ENCODE measurements around the gene GLYATL2. TPM values are rescaled to one million over a fixed set of nuclear protein-coding genes. Genes with fewer than 3 reads are reported as not detected.

Gene GLYATL2
- polyA plus RNA-seq, 2 of the 4 experiments (the other 2 are of a cell fraction), result 0.05 to 0.08 TPM

Other genes starting within 250 kb of the GLYATL2 start
- gene CNTF, start 222.0 kb downstream of the GLYATL2 start, polyA plus RNA-seq (2011; rRNA removed), result 1.3 and 1.8 TPM in 2 replicates
- gene CNTF, start 222.0 kb downstream of the GLYATL2 start, polyA plus RNA-seq (2017; fragmentation: RNase III; extraction: RNeasy Plus Mini Kit Qiagen cat#74134 plus additional on column Dnase treatment), result 0.91 to 1.3 TPM (median 1.2 TPM) in 3 replicates
- gene GLYAT, start 112.8 kb downstream of the GLYATL2 start, polyA plus RNA-seq (2011; rRNA removed), result not detected in 2 replicates
- gene GLYAT, start 112.8 kb downstream of the GLYATL2 start, polyA plus RNA-seq (2017; fragmentation: RNase III; extraction: RNeasy Plus Mini Kit Qiagen cat#74134 plus additional on column Dnase treatment), result not detected in 3 replicates
- gene GLYATL1, start 94.8 kb upstream of the GLYATL2 start, polyA plus RNA-seq (2011; rRNA removed), result 0.10 and 0.13 TPM in 2 replicates
- gene GLYATL1, start 94.8 kb upstream of the GLYATL2 start, polyA plus RNA-seq (2017; fragmentation: RNase III; extraction: RNeasy Plus Mini Kit Qiagen cat#74134 plus additional on column Dnase treatment), result 0.14 to 0.24 TPM in 2 of 3 replicates, not detected in the other
- not detected in 2 replicates for gene GLYATL1B, start 241.6 kb upstream of the GLYATL2 start, polyA plus RNA-seq (2011; rRNA removed)
- gene GLYATL1B, start 241.6 kb upstream of the GLYATL2 start, polyA plus RNA-seq (2017; fragmentation: RNase III; extraction: RNeasy Plus Mini Kit Qiagen cat#74134 plus additional on column Dnase treatment), result not detected in 3 replicates

All from A549 (cell line).